ENCODE measurements around the gene FBXL2.
A peak's percentile ranks its signal among the peaks of the same experiment; 100 is the strongest.

Gene FBXL2, protein sequence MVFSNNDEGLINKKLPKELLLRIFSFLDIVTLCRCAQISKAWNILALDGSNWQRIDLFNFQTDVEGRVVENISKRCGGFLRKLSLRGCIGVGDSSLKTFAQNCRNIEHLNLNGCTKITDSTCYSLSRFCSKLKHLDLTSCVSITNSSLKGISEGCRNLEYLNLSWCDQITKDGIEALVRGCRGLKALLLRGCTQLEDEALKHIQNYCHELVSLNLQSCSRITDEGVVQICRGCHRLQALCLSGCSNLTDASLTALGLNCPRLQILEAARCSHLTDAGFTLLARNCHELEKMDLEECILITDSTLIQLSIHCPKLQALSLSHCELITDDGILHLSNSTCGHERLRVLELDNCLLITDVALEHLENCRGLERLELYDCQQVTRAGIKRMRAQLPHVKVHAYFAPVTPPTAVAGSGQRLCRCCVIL

DNA sequence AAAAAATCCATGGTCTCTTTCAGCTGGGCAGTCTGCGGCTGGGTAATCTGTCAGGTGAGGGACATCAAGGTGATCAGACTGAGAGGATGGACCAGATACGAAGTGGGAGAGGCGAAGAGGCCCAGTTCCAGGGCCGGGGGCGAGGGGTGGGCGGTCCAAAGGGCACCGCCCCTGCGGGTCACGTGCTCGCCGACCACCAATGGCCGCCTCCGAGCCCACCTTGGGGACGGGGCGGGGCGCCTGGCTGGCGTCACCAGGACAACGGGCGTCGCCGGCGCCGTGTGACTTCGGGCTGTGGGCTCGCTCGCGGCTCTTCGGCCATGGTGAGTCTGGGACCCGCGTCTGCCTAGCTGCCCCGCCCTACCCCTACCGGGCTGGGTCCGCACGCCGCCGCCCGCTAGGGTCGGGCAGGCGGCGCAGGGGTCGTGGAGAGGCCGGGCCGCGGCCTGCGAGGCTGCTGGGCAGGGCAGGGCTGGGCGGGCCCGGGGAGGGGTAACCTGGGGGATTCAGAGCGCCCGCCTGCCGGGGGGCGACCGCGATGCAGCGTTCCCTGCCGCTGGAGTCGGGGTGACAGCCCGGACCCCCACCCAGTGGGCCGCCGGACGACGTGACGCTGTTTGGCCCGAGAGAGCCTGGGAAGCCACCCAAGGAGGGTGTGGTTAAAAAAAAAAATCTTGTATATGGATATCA is at the start of gene FBXL2:
FBXL2 (plus strand) TSS at position 250 of the 690 bp plus-strand sequence; CDS start at position 321, 71 bp downstream.
- peak; percentile 91 for TF ChIP-seq ZBTB7A (IDR thresholded peaks at IDR 0.05; ENCODE audit: low read depth)
- no peak for TF ChIP-seq TEAD4 (IDR thresholded peaks at IDR 0.05)
- TF ChIP-seq TCF12 (IDR thresholded peaks at IDR 0.05; ENCODE audit: low read depth): peak; percentile 45; the same call in 1 of the 2 replicates
- TF ChIP-seq EP300 (IDR thresholded peaks at IDR 0.05; ENCODE audit: borderline replicate concordance): no peak
- TF ChIP-seq CEBPB (IDR thresholded peaks at IDR 0.05): no peak
- no peak; the same call in 1 of the 2 replicates for TF ChIP-seq NFIC (IDR thresholded peaks at IDR 0.05)
- TF ChIP-seq, protein P1, sequence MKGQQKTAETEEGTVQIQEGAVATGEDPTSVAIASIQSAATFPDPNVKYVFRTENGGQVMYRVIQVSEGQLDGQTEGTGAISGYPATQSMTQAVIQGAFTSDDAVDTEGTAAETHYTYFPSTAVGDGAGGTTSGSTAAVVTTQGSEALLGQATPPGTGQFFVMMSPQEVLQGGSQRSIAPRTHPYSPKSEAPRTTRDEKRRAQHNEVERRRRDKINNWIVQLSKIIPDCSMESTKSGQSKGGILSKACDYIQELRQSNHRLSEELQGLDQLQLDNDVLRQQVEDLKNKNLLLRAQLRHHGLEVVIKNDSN (IDR thresholded peaks at IDR 0.05): peak; percentile 94
- TF ChIP-seq EGR1 (IDR thresholded peaks at IDR 0.05): 0 out of 2 replicates have a peak, but pooled peaks have one; percentile 10
- no peak for TF ChIP-seq CREB1 (IDR thresholded peaks at IDR 0.05; ENCODE audit: low read depth)
- TF ChIP-seq, protein P2, sequence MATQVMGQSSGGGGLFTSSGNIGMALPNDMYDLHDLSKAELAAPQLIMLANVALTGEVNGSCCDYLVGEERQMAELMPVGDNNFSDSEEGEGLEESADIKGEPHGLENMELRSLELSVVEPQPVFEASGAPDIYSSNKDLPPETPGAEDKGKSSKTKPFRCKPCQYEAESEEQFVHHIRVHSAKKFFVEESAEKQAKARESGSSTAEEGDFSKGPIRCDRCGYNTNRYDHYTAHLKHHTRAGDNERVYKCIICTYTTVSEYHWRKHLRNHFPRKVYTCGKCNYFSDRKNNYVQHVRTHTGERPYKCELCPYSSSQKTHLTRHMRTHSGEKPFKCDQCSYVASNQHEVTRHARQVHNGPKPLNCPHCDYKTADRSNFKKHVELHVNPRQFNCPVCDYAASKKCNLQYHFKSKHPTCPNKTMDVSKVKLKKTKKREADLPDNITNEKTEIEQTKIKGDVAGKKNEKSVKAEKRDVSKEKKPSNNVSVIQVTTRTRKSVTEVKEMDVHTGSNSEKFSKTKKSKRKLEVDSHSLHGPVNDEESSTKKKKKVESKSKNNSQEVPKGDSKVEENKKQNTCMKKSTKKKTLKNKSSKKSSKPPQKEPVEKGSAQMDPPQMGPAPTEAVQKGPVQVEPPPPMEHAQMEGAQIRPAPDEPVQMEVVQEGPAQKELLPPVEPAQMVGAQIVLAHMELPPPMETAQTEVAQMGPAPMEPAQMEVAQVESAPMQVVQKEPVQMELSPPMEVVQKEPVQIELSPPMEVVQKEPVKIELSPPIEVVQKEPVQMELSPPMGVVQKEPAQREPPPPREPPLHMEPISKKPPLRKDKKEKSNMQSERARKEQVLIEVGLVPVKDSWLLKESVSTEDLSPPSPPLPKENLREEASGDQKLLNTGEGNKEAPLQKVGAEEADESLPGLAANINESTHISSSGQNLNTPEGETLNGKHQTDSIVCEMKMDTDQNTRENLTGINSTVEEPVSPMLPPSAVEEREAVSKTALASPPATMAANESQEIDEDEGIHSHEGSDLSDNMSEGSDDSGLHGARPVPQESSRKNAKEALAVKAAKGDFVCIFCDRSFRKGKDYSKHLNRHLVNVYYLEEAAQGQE (IDR thresholded peaks at IDR 0.05; ENCODE audit: low read depth): no peak
- TF ChIP-seq, protein P3, sequence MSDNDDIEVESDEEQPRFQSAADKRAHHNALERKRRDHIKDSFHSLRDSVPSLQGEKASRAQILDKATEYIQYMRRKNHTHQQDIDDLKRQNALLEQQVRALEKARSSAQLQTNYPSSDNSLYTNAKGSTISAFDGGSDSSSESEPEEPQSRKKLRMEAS (IDR thresholded peaks at IDR 0.05): peak; percentile 61; the same call in 1 of the 2 replicates
- TF ChIP-seq RAD21 (IDR thresholded peaks at IDR 0.05; ENCODE audit: low read depth): no peak
- no peak for TF ChIP-seq FOXM1 (IDR thresholded peaks at IDR 0.05; ENCODE audit: borderline replicate concordance, low read depth)
- peak; percentile 65 for TF ChIP-seq YY1 (IDR thresholded peaks at IDR 0.05; ENCODE audit: low read depth)
- TF ChIP-seq TAF1 (IDR thresholded peaks at IDR 0.05; ENCODE audit: low read depth): no peak

DNA sequence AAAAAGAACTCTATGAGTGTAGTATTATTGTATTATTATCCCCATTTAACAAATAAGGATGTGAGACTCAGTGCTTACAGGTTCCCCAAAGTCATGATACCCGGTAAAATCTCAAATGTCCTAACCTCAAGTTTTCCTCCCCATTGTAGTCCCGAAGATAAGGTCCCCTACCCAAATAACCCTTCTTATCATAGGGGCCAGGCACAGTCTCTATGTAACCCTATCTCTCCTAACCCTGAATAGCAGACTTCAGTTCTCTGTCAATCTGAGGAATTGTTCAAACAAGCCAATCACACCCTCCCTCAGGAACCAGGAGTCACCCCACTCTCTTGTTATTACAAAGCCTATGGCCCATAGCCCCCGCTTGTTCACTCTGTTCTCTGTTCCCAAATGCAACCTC is 48.2 kb upstream of the FBXL2 start:
- no peak for TF ChIP-seq EGR1 (IDR thresholded peaks at IDR 0.05)

DNA sequence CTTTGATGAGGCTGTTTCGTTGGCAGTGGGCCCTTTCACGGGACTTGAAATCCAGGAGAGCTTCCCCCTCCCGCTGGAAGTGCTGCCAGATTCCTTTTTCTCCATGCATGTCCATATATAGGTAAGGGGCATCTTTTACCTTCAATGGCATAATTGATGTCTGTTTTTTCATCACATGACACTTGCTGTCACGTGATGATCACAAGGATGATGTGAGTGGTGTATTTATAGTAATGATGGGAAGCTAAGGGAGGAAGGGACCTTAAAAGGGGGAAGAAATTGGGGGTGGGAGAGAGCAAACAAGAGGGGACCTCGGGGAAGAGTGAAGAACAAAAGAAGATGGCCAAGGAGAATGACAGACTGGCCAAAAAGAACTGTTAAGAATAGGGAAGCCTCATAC is 47.3 kb upstream of the FBXL2 start:
- no peak for TF ChIP-seq TAF1 (IDR thresholded peaks at IDR 0.05; ENCODE audit: low read depth)
- TF ChIP-seq, protein P1 (IDR thresholded peaks at IDR 0.05): peak; percentile 68
- TF ChIP-seq EGR1 (IDR thresholded peaks at IDR 0.05): no peak

DNA sequence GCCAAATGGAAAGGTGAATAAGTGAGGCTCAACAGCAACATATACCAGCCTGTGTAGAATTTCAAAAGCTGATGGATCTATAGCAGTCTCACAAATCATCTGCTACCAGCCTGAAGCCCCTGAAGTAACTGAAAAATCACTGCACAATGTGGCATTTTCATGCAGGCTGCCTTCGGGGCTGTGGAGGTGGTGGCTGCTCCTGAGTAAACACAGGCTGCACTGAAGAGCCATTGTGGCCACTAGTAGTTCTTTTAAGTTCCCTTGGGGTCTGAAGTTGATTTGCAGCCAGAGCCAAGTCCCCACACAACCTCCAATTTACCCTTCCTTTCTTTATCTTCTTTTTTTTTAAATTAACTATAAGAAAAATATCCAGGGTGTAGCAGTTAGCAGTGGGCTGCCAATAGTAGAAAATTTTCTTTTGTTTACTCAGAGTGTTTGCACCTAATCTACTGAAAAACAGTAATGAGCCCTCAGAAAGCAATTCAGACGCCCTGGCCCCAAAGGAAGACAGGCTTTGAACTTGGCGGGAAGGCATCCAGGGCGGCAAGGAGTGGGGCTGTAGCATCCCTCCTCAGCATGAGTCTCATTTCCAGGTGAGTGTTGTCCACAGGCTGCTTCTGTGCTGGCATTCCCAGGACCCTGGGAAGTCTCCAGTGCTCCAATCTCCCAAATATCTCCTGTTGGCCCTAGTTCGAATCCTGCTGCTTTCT is 45.3 kb upstream of the FBXL2 start:
- TF ChIP-seq ZBTB7A (IDR thresholded peaks at IDR 0.05; ENCODE audit: low read depth) (no peak), EGR1 (IDR thresholded peaks at IDR 0.05) (no peak), RAD21 (IDR thresholded peaks at IDR 0.05; ENCODE audit: low read depth) (no peak), CREB1 (IDR thresholded peaks at IDR 0.05; ENCODE audit: low read depth) (no peak), TAF1 (IDR thresholded peaks at IDR 0.05; ENCODE audit: low read depth) (no peak), EP300 (IDR thresholded peaks at IDR 0.05; ENCODE audit: borderline replicate concordance) (no peak), TCF12 (IDR thresholded peaks at IDR 0.05; ENCODE audit: low read depth) (no peak), NFIC (IDR thresholded peaks at IDR 0.05) (no peak), TEAD4 (IDR thresholded peaks at IDR 0.05) (no peak)
- TF ChIP-seq, protein P1 (IDR thresholded peaks at IDR 0.05): no peak
- TF ChIP-seq, protein P2 (IDR thresholded peaks at IDR 0.05; ENCODE audit: low read depth): no peak
- TF ChIP-seq, protein P3 (IDR thresholded peaks at IDR 0.05): no peak

DNA sequence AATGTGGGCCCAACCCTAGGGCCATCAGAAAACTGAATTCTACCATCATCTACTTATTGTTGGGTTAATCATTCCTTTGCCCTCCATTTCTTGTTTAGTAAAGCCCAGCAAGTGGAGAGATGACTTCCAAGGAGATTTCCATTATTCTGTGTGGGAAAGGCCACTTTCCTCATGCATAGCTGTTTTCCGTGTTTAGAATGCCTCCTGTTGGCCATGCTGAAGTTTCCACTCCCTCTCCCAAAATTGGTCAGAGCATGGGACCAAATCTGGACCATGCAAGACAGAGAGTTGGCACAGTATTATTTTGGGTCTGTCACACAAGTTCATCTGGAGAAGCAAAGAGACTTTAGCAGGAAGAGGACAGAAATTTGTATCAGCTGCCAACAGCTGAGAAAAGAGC is 43.4 kb upstream of the FBXL2 start:
- TF ChIP-seq CEBPB (IDR thresholded peaks at IDR 0.05) (no peak), EP300 (IDR thresholded peaks at IDR 0.05; ENCODE audit: borderline replicate concordance) (no peak), ZBTB7A (IDR thresholded peaks at IDR 0.05; ENCODE audit: low read depth) (no peak), RAD21 (IDR thresholded peaks at IDR 0.05; ENCODE audit: low read depth) (no peak)
- TF ChIP-seq, protein P2 (IDR thresholded peaks at IDR 0.05; ENCODE audit: low read depth): no peak
- TF ChIP-seq, protein P3 (IDR thresholded peaks at IDR 0.05): no peak
